Uterus (tissue), 4 donors: Measurements from ENCODE around the gene C17orf78. TPM values are rescaled to one million over a fixed set of nuclear protein-coding genes. Genes with fewer than 3 reads are reported as not detected.

Experiments used
- DNase-seq, 2 donors: peaks; one replicate each; pipeline ENCODE4 v3.0.0-alpha.2; 2019 to 2020
- H3K27ac ChIP-seq, 2 donors: fragments of 200-600 bp; sonication (generic); 1 replicate in 1 of 2; 2 replicates in 1 of 2; pipeline ENCODE4 v1.5.1; 2016 to 2018
- H3K27me3 ChIP-seq, 2 donors: fragments of 200-600 bp; sonication (generic); one replicate each; pipeline ENCODE4 v1.5.1; 2018 to 2019; ENCODE audit warnings: control low read depth in 1 of 2
- H3K36me3 ChIP-seq, 2 donors: fragments of 200-600 bp; sonication (generic); one replicate each; pipeline ENCODE4 v1.5.1; 2019; ENCODE audit warnings: control low read depth in 1 of 2
- H3K4me1 ChIP-seq, 2 donors: fragments of 200-600 bp; sonication (generic); one replicate each; pipeline ENCODE4 v1.5.1; 2018 to 2019; ENCODE audit warnings: control low read depth in 1 of 2
- H3K4me3 ChIP-seq, 2 donors: fragments of 200-600 bp; sonication (generic); 1 replicate in 1 of 2; 2 replicates in 1 of 2; pipeline ENCODE4 v1.5.1; 2018 to 2019; ENCODE audit warnings: mild to moderate bottlenecking in 1 of 2
- H3K9me3 ChIP-seq, 2 donors: fragments of 200-600 bp; sonication (generic); one replicate each; pipeline ENCODE4 v1.5.1; 2019; ENCODE audit warnings: control low read depth in 1 of 2
- CTCF ChIP-seq, 4 experiments: fragments of 200-600 bp in 2 of 4; fragments of 450-650 bp in 2 of 4; sonication (generic) in 2 of 4; IDR thresholded peaks; one replicate each; pipeline ENCODE4 v1.5.1; 2016 to 2019; ENCODE audit warnings: antibody characterized with exemption in 4 of 4, mild to moderate bottlenecking in 2 of 4, moderate library complexity in 1 of 4
- POLR2A ChIP-seq, 2 donors: fragments of 450-650 bp; IDR thresholded peaks; one replicate each; pipeline ENCODE4 v1.6.1; 2016; ENCODE audit warnings: antibody characterized with exemption in 2 of 2, mild to moderate bottlenecking in 1 of 2, moderate library complexity in 1 of 2
- intact Hi-C: fragments of 100-400 bp; cut with DNase I; formaldehyde crosslinking; loops from one replicate; pipeline ENCODE4 v1.15.1; 2023; ENCODE audit warnings: low total_unique reads
- total RNA-seq, 4 donors: library from RNA; depleted of rRNA in 3 of 4; stranded (reverse); fragments of >200 nt in 3 of 4; gene quantifications; one replicate each; pipeline versions ENCODE4 v1.1.0 to v1.2.4, GENCODE V29; 2014 to 2023
- donor health status: DM: yes; HTN: yes; CAD: no.

C17orf78 gene
- total RNA-seq, 4 donors from 2014 or later = not detected

GRCh38 chr17:37358830-37359681 is 16.7 kb upstream of the C17orf78 start:
- Histone ChIP-seq H3K27ac (peak overlapping the region; percentile 85 to 97), H3K36me3 (no peaks in the 10 kb centered on the region), H3K9me3 (no peaks in the 10 kb centered on the region), H3K4me1 (no peaks in the 10 kb centered on the region), H3K4me3 (peak overlapping the region; percentile 54 to 63), H3K27me3 (no peaks in the 10 kb centered on the region)
- TF ChIP-seq POLR2A (IDR thresholded peaks at IDR 0.05) (peak; percentile 76 to 77), CTCF (IDR thresholded peaks at IDR 0.05) (peak in 3 of 4 experiments; percentile 17 to 58 (median 52))
- peak; percentile 94 to 97 for DNase-seq
- intact Hi-C loops = no loop called here

GRCh38 chr17:37359682-37360188 is 16.1 kb upstream of the C17orf78 start:
- H3K27me3 ChIP-seq = no peaks in the 10 kb centered on the region
- H3K4me1 ChIP-seq = no peaks in the 10 kb centered on the region
- H3K4me3 ChIP-seq = peak overlapping the region; percentile 54 to 63
- intact Hi-C loops = no loop called here
- DNase-seq = peak in 1 of 2 donors; percentile 73
- H3K27ac ChIP-seq = peak overlapping the region; percentile 85 to 97
- H3K36me3 ChIP-seq = no peaks in the 10 kb centered on the region
- no peaks in the 10 kb centered on the region for H3K9me3 ChIP-seq
- no peak for TF ChIP-seq POLR2A (IDR thresholded peaks at IDR 0.05)

- intact Hi-C loops = no loop called here
- Histone ChIP-seq H3K9me3 (no peaks in the 10 kb centered on the region), H3K4me1 (no peaks in the 10 kb centered on the region), H3K27me3 (no peaks in the 10 kb centered on the region), H3K4me3 (no peak overlapping the region), H3K36me3 (no peaks in the 10 kb centered on the region), H3K27ac (no peak overlapping the region)
- no peak for DNase-seq
- TF ChIP-seq POLR2A (IDR thresholded peaks at IDR 0.05) = no peak
- no peak for TF ChIP-seq CTCF (IDR thresholded peaks at IDR 0.05)
Observed at GRCh38 chr17:37360632-37361031, 15.2 kb upstream of the C17orf78 start.

GRCh38 chr17:37361543-37361942 is 14.2 kb upstream of the C17orf78 start:
- DNase-seq = no peak
- H3K4me3 ChIP-seq = no peak overlapping the region

GRCh38 chr17:37365589-37365988 is 10.2 kb upstream of the C17orf78 start:
- no peak overlapping the region for H3K27ac ChIP-seq
- H3K36me3 ChIP-seq = no peaks in the 10 kb centered on the region
- H3K4me3 ChIP-seq = no peak overlapping the region
- no peaks in the 10 kb centered on the region for H3K27me3 ChIP-seq
- TF ChIP-seq CTCF (IDR thresholded peaks at IDR 0.05) (no peak), POLR2A (IDR thresholded peaks at IDR 0.05) (no peak)
- no peaks in the 10 kb centered on the region for H3K9me3 ChIP-seq
- no peaks in the 10 kb centered on the region for H3K4me1 ChIP-seq
- intact Hi-C loops = no loop called here
- no peak for DNase-seq

More at GRCh38 chr17:37361543-37361942, 14.2 kb upstream of the C17orf78 start:
- H3K36me3 ChIP-seq = no peaks in the 10 kb centered on the region
- H3K27me3 ChIP-seq = no peaks in the 10 kb centered on the region
- no peak for TF ChIP-seq CTCF (IDR thresholded peaks at IDR 0.05)
- H3K4me1 ChIP-seq = no peaks in the 10 kb centered on the region
- H3K27ac ChIP-seq = no peak overlapping the region
- intact Hi-C loops = no loop called here
- H3K9me3 ChIP-seq = no peaks in the 10 kb centered on the region
